Measurements from ENCODE around the gene PRELID3B. TPM values are rescaled to one million over a fixed set of nuclear protein-coding genes. Genes with fewer than 3 reads are reported as not detected.

PRELID3B gene
- total and polyA plus RNA-seq, 2 of the 13 experiments (the other 11 are each of a cell fraction or from before 2014, with no cell fraction given) = 23.3 to 42.6 TPM

GRCh38 chr20:59013031-59013951 is 29.3 kb downstream of the PRELID3B start (continued):
- TF ChIP-seq ZNF569 (CRISPR knock-in tag; IDR thresholded peaks at IDR 0.05; ENCODE audit: borderline replicate concordance) = no peak
- TF ChIP-seq, protein P1, sequence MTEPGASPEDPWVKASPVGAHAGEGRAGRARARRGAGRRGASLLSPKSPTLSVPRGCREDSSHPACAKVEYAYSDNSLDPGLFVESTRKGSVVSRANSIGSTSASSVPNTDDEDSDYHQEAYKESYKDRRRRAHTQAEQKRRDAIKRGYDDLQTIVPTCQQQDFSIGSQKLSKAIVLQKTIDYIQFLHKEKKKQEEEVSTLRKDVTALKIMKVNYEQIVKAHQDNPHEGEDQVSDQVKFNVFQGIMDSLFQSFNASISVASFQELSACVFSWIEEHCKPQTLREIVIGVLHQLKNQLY (CRISPR knock-in tag; IDR thresholded peaks at IDR 0.05) = no peak
- TF ChIP-seq ZBTB38 (CRISPR knock-in tag; IDR thresholded peaks at IDR 0.05) = peak; percentile 93
- TF ChIP-seq, protein P2, sequence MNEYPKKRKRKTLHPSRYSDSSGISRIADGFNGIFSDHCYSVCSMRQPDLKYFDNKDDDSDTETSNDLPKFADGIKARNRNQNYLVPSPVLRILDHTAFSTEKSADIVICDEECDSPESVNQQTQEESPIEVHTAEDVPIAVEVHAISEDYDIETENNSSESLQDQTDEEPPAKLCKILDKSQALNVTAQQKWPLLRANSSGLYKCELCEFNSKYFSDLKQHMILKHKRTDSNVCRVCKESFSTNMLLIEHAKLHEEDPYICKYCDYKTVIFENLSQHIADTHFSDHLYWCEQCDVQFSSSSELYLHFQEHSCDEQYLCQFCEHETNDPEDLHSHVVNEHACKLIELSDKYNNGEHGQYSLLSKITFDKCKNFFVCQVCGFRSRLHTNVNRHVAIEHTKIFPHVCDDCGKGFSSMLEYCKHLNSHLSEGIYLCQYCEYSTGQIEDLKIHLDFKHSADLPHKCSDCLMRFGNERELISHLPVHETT (CRISPR knock-in tag; conservative IDR thresholded peaks at IDR 0.05) = no peak
- no peak for TF ChIP-seq CBFB (CRISPR knock-in tag; IDR thresholded peaks at IDR 0.05)
- TF ChIP-seq NFIC (IDR thresholded peaks at IDR 0.05; ENCODE audit: low read length) = no peak
- TF ChIP-seq, protein P3, sequence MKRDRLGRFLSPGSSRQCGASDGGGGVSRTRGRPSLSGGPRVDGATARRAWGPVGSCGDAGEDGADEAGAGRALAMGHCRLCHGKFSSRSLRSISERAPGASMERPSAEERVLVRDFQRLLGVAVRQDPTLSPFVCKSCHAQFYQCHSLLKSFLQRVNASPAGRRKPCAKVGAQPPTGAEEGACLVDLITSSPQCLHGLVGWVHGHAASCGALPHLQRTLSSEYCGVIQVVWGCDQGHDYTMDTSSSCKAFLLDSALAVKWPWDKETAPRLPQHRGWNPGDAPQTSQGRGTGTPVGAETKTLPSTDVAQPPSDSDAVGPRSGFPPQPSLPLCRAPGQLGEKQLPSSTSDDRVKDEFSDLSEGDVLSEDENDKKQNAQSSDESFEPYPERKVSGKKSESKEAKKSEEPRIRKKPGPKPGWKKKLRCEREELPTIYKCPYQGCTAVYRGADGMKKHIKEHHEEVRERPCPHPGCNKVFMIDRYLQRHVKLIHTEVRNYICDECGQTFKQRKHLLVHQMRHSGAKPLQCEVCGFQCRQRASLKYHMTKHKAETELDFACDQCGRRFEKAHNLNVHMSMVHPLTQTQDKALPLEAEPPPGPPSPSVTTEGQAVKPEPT (CRISPR knock-in tag; IDR thresholded peaks at IDR 0.05; ENCODE audit: low read depth) = no peak
- no peak for TF ChIP-seq ZNF362 (CRISPR knock-in tag; IDR thresholded peaks at IDR 0.05; ENCODE audit: borderline replicate concordance)
- TF ChIP-seq ARID4A (CRISPR knock-in tag; IDR thresholded peaks at IDR 0.05; ENCODE audit: borderline replicate concordance) = 0 out of 2 replicates have a peak, but pooled peaks have one; percentile 7
- no peak for TF ChIP-seq RBM39 (IDR thresholded peaks at IDR 0.05; ENCODE audit: low read depth, low read length, poor library complexity, severe bottlenecking)
- TF ChIP-seq, protein P4, sequence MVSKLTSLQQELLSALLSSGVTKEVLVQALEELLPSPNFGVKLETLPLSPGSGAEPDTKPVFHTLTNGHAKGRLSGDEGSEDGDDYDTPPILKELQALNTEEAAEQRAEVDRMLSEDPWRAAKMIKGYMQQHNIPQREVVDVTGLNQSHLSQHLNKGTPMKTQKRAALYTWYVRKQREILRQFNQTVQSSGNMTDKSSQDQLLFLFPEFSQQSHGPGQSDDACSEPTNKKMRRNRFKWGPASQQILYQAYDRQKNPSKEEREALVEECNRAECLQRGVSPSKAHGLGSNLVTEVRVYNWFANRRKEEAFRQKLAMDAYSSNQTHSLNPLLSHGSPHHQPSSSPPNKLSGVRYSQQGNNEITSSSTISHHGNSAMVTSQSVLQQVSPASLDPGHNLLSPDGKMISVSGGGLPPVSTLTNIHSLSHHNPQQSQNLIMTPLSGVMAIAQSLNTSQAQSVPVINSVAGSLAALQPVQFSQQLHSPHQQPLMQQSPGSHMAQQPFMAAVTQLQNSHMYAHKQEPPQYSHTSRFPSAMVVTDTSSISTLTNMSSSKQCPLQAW (CRISPR knock-in tag; IDR thresholded peaks at IDR 0.05) = 0 out of 2 replicates have a peak, but pooled peaks have one; percentile 8
- no peak for TF ChIP-seq TBL1XR1 (IDR thresholded peaks at IDR 0.05; ENCODE audit: borderline replicate concordance, low read length, partially characterized antibody)
- TF ChIP-seq ZNF816 (CRISPR knock-in tag; IDR thresholded peaks at IDR 0.05; ENCODE audit: borderline replicate concordance) = no peak
- no peak for TF ChIP-seq SMC3 (IDR thresholded peaks at IDR 0.05; ENCODE audit: low read length)
- TF ChIP-seq ZNF605 (CRISPR knock-in tag; IDR thresholded peaks at IDR 0.05) = peak; percentile 30; the same call in 1 of the 2 replicates
- no peak for TF ChIP-seq RXRB (CRISPR knock-in tag; IDR thresholded peaks at IDR 0.05; ENCODE audit: borderline replicate concordance)

Data from HepG2 (cell line).